HCT116 (cell line): Measurements from ENCODE around the gene GFPT2. TPM values are rescaled to one million over a fixed set of nuclear protein-coding genes. Genes with fewer than 3 reads are reported as not detected.

Source experiments
- ATAC-seq: fragments of 200-7000 bp; cut with Tn5 transposase; 2 replicates; pipeline ENCODE4 v1.9.1; 2020; ENCODE audit warnings: mild to moderate bottlenecking, moderate library complexity
- BruUV-seq: library from RNA; stranded (reverse); fragments of 400-500 nt; replicated peaks from 2 replicates; lab custom pipeline; 2021; lab: Mats Ljungman, UMichigan
- CTCF ChIA-PET: fragments of 300-600 bp; sonication (Branson Sonifier 250); formaldehyde crosslinking; loops from one replicate; lab custom pipeline; 2021; ENCODE audit warnings: antibody characterized with exemption; lab: Charles Lee
- POLR2A ChIA-PET: fragments of 300-600, 350-600 bp; sonication (Branson Sonifier 250); formaldehyde crosslinking; loops from one replicate; lab custom pipeline; 2021; ENCODE audit warnings: antibody characterized with exemption; lab: Charles Lee
- RAD21 ChIA-PET, 2 experiments: fragments of 300-600 bp; sonication (Branson Sonifier 250); formaldehyde crosslinking; loops; one replicate each; lab custom pipeline; 2023; ENCODE audit warnings: low total read pairs in 2 of 2; ENCODE audit not compliant: uncharacterized antibody in 2 of 2, unreplicated experiment in 2 of 2, low non-redundant PET in 1 of 2; lab: Charles Lee
- DNase-seq: peaks from one replicate; pipeline ENCODE4 v3.0.0-alpha.2; 2010; ENCODE audit warnings: low read depth, low spot score
- H2AFZ ChIP-seq: fragments of 200-600 bp; shearing (Covaris generic), sonication (generic); 2 replicates; pipeline ENCODE4 v1.6.1; 2017; ENCODE audit warnings: low read depth, mixed run types, mixed read lengths, antibody characterized with exemption, low read length; ENCODE audit not compliant: poor library complexity, severe bottlenecking
- H3K27ac ChIP-seq: 2 replicates; pipeline ENCODE4 v1.5.1; 2012; ENCODE audit warnings: low read depth, low read length
- H3K27me3 ChIP-seq: fragments of 200-600 bp; sonication (generic); 2 replicates; pipeline ENCODE4 v1.6.1; 2016; ENCODE audit warnings: mixed run types, low read length, mixed read lengths; ENCODE audit not compliant: insufficient read depth
- H3K36me3 ChIP-seq, 2 experiments: fragments of 200-500 bp in 1 of 2; fragments of 200-600 bp in 1 of 2; sonication (Bioruptor generic) in 1 of 2; sonication (generic) in 1 of 2; 2 replicates each; pipeline versions ENCODE4 v1.5.1 to v1.6.1; 2014 to 2016; ENCODE audit warnings: low read length in 2 of 2, inconsistent platforms in 1 of 2, mixed read lengths in 1 of 2, mixed run types in 1 of 2; ENCODE audit not compliant: insufficient read depth in 2 of 2, control insufficient read depth in 1 of 2
- H3K4me1 ChIP-seq, 2 experiments: fragments of 200-600 bp in 1 of 2; sonication (generic) in 1 of 2; 2 replicates each; pipeline versions ENCODE4 v1.5.1 to v1.6.1; 2012 to 2017; ENCODE audit warnings: low read length in 2 of 2, inconsistent platforms in 1 of 2, mild to moderate bottlenecking in 1 of 2, mixed read lengths in 1 of 2, mixed run types in 1 of 2, moderate library complexity in 1 of 2; ENCODE audit not compliant: insufficient read depth in 2 of 2, control insufficient read depth in 1 of 2
- H3K4me2 ChIP-seq: fragments of 200-600 bp; sonication (generic); 2 replicates; pipeline ENCODE4 v1.6.1; 2017; ENCODE audit warnings: mixed run types, low read length, mixed read lengths
- H3K4me3 ChIP-seq, 2 experiments: fragments of 200-600 bp in 1 of 2; sonication (generic) in 1 of 2; replicated peaks in 1 of 2; 2 replicates each; pipeline ENCODE4 v1.5.1; 2011 to 2016; ENCODE audit warnings: low read length in 2 of 2, control low read depth in 1 of 2, low read depth in 1 of 2, mild to moderate bottlenecking in 1 of 2, mixed read lengths in 1 of 2, mixed run types in 1 of 2
- H3K79me2 ChIP-seq: fragments of 200-600 bp; sonication (generic); 2 replicates; pipeline ENCODE4 v1.6.1; 2017; ENCODE audit warnings: mild to moderate bottlenecking, mixed run types, low read length, moderate library complexity, mixed read lengths; ENCODE audit not compliant: insufficient read depth
- H3K9ac ChIP-seq: fragments of 200-600 bp; sonication (generic); 2 replicates; pipeline ENCODE4 v1.6.1; 2016; ENCODE audit warnings: low read length, mixed read lengths
- H3K9me2 ChIP-seq: fragments of 200-600 bp; sonication (generic), shearing (Covaris generic); 2 replicates; pipeline ENCODE4 v1.6.1; 2017; ENCODE audit warnings: mixed run types, mild to moderate bottlenecking, moderate library complexity; ENCODE audit not compliant: insufficient read depth
- H3K9me3 ChIP-seq, 2 experiments: fragments of 200-500 bp in 1 of 2; fragments of 200-600 bp in 1 of 2; sonication (Bioruptor generic) in 1 of 2; sonication (generic) in 1 of 2; 2 replicates each; pipeline ENCODE4 v1.6.1; 2014 to 2017; ENCODE audit warnings: low read length in 2 of 2, mixed read lengths in 2 of 2, inconsistent platforms in 1 of 2, low read depth in 1 of 2, mild to moderate bottlenecking in 1 of 2, mixed run types in 1 of 2, moderate library complexity in 1 of 2; ENCODE audit not compliant: control insufficient read depth in 1 of 2, insufficient read depth in 1 of 2
- H4K20me1 ChIP-seq: fragments of 200-600 bp; sonication (generic), shearing (Covaris generic); 2 replicates; pipeline ENCODE4 v1.6.1; 2017; ENCODE audit warnings: mixed run types, mild to moderate bottlenecking, moderate library complexity; ENCODE audit not compliant: insufficient read depth
- CBX3 ChIP-seq: IDR thresholded peaks from 2 replicates; pipeline ENCODE4 v1.6.1; 2012; ENCODE audit warnings: low read depth
- CEBPB ChIP-seq: IDR thresholded peaks from 2 replicates; pipeline ENCODE4 v1.6.1; 2012; ENCODE audit warnings: low read depth
- EGR1 ChIP-seq: IDR thresholded peaks from 2 replicates; pipeline ENCODE4 v1.6.1; 2012; ENCODE audit warnings: low read depth
- EZH2 ChIP-seq: fragments of 200-600 bp; sonication (generic); IDR thresholded peaks from 2 replicates; pipeline ENCODE4 v1.6.1; 2017; ENCODE audit warnings: antibody characterized with exemption, mixed run types
- EZH2phosphoT487 ChIP-seq: fragments of 200-600 bp; IDR thresholded peaks from 2 replicates; pipeline ENCODE4 v1.6.1; 2018; ENCODE audit warnings: antibody characterized with exemption, borderline replicate concordance
- FOSL1 ChIP-seq: IDR thresholded peaks from 2 replicates; pipeline ENCODE4 v1.6.1; 2012; ENCODE audit warnings: low read depth
- POLR2A ChIP-seq: IDR thresholded peaks from 2 replicates; pipeline ENCODE4 v1.7.0; 2011; ENCODE audit warnings: borderline replicate concordance; ENCODE audit not compliant: insufficient read depth, insufficient read length; ENCODE audit errors: extremely low read depth
- RAD21 ChIP-seq: IDR thresholded peaks from 2 replicates; pipeline ENCODE4 v1.6.1; 2012; ENCODE audit warnings: low read depth, mild to moderate bottlenecking
- SIN3A ChIP-seq: IDR thresholded peaks from 2 replicates; pipeline ENCODE4 v1.6.1; 2012; ENCODE audit warnings: low read depth
- SP1 ChIP-seq: IDR thresholded peaks from 2 replicates; pipeline ENCODE4 v1.6.1; 2012; ENCODE audit warnings: low read depth
- SRF ChIP-seq: IDR thresholded peaks from 2 replicates; pipeline ENCODE4 v1.6.1; 2012; ENCODE audit warnings: low read depth
- TCF7L2 ChIP-seq: IDR thresholded peaks from 2 replicates; pipeline ENCODE4 v1.7.0; 2011; ENCODE audit warnings: borderline replicate concordance, inconsistent platforms; ENCODE audit not compliant: insufficient read depth, insufficient read length; ENCODE audit errors: extremely low read depth
- YY1 ChIP-seq: IDR thresholded peaks from 2 replicates; pipeline ENCODE4 v1.6.1; 2011; ENCODE audit warnings: low read length, low read depth, moderate library complexity, mild to moderate bottlenecking; ENCODE audit not compliant: insufficient replicate concordance; ENCODE audit errors: extremely low read depth
- ZFX ChIP-seq: fragments of 450-650 bp; IDR thresholded peaks from 2 replicates; pipeline ENCODE4 v1.6.1; 2017
- intact Hi-C: fragments of 100-400 bp; cut with micrococcal nuclease; formaldehyde crosslinking; loops from 2 replicates; pipeline ENCODE4 v1.10.0; 2022
- total RNA-seq: library from RNA; stranded (reverse); gene quantifications from one replicate; pipeline ENCODE4 v1.2.1, GENCODE V29; 2021; ENCODE audit not compliant: unreplicated experiment
- TF ChIP-seq, protein P1 (sequence below): IDR thresholded peaks from 2 replicates; pipeline ENCODE4 v1.6.1; 2012
- TF ChIP-seq, protein P2 (sequence below): IDR thresholded peaks from 2 replicates; pipeline ENCODE4 v1.6.1; 2012; ENCODE audit warnings: low read depth

GFPT2 gene
- total RNA-seq, 1 experiment from 2014 or later = 16.1 TPM

DNA sequence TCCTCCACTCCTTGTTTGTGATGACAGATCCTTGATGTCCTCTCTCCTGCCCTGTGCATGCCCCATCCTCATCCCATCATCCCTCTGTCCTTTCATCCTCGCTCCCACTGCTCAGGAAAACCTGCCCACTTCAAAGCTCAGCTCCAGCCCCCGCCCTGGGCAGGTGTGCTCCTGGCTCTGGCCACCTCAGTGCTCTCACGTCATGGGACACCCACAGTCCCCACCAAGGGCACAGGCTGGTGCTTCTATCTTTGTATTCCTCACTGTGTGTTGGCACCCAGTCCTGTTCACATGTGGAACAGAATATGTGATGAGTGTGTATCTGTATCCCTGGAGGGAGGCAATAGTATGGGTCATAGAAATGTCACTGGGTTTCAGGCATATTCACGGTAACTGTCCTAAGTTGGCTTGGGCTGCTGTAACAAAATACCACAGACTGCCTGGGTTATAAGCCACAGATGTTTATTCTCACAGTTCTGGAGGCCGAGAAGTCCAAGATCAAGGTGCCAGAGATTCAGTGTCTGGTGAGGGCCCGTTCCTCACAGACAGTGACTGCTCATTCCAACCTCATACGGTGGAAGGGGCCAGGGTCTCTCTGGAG lies 13.5 kb downstream of the GFPT2 start:
- no peak for DNase-seq
- H3K27me3 ChIP-seq = no peaks in the 10 kb centered on the region
- no peak for ATAC-seq
- H3K79me2 ChIP-seq = no peaks in the 10 kb centered on the region
- CTCF ChIA-PET = interaction anchor here (0.6 to 1.0 kb wide), 2 partner anchors 11 to 249 kb away, joined by 3 to 4 read pairs; no protein-coding TSS in a partner anchor
- H3K9me2 ChIP-seq = no peaks in the 10 kb centered on the region
- H3K4me2 ChIP-seq = no peak overlapping the region
- H3K9me3 ChIP-seq = no peaks in the 10 kb centered on the region
- H3K27ac ChIP-seq = no peak overlapping the region
- no TSS peak for BruUV-seq
- no peak overlapping the region for H2AFZ ChIP-seq
- no peaks in the 10 kb centered on the region for H4K20me1 ChIP-seq
- H3K4me3 ChIP-seq = no peak overlapping the region
- TF ChIP-seq EGR1 = no peak
- intact Hi-C loops = no loop called here
- RAD21 ChIA-PET = no interaction called here
- peaks cover under 1 to 13% of the 10 kb centered on the region in 2 experiments; a peak in 2 of 4 replicates for H3K4me1 ChIP-seq
- H3K36me3 ChIP-seq = peaks cover 0 to 2% of the 10 kb centered on the region in 2 experiments; a peak in 2 of 4 replicates
- POLR2A ChIA-PET = no interaction called here
- H3K9ac ChIP-seq = no peak overlapping the region

DNA sequence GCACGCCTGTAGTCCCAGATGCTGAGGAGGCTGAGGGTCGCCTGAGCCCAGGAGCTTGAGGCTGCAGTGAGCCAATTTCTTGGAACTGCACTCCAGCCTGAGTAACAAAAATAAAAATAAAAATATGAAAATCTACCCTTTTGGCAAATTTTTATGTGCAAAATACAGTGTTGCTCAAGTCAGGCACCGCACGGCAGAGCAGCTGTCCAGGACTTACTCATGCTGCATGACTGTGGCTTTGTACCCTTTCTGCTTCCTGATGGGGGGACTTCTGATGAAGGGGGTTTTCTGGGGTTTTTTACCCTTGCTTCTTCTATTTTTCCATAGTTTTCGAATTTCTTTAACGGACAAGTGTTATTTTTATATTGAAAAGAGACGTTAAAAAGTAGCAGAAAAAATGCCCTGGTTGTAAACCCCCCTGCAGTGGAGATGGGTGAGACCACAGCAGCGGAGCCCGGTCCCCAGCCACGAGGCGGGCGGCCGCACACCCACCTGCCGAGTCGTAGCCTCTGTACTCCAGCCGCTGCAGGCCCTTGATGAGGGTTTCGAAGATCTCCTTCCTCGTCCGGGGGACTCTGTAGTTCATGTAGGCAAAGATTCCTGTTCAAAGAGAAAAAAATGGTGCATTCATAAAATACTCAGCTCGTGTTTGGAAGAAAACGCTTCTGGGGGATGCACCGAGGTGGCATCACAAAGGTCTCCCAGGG lies 15.0 kb downstream of the GFPT2 start:
- Histone ChIP-seq H4K20me1 (no peaks in the 10 kb centered on the region), H3K36me3 (peaks cover 0 to 2% of the 10 kb centered on the region in 2 experiments; a peak in 2 of 4 replicates), H3K27me3 (no peaks in the 10 kb centered on the region), H3K9me3 (no peaks in the 10 kb centered on the region), H3K9ac (no peak overlapping the region), H3K4me3 (no peak overlapping the region), H3K4me1 (peaks cover 15 to 22% of the 10 kb centered on the region in 2 experiments), H3K79me2 (no peaks in the 10 kb centered on the region), H2AFZ (no peak overlapping the region), H3K4me2 (no peak overlapping the region), H3K27ac (no peak overlapping the region), H3K9me2 (no peaks in the 10 kb centered on the region)
- ChIA-PET POLR2A (no interaction called here), CTCF (interaction anchor here (0.9 to 1.3 kb wide), 2 partner anchors 9 to 10 kb away, joined by 4 to 7 read pairs; no protein-coding TSS in a partner anchor), RAD21 (interaction anchor here in 1 of 2 experiments (0.5 kb wide), 1 partner anchor 45 kb away, joined by 3 read pairs; no protein-coding TSS in a partner anchor)
- intact Hi-C loops = no loop called here
- ATAC-seq = no peak
- no peak for DNase-seq
- BruUV-seq = no TSS peak
- TF ChIP-seq CBX3 (no peak), EZH2 (no peak), SP1 (no peak), ZFX (no peak), EZH2phosphoT487 (no peak), FOSL1 (no peak), YY1 (no peak), SRF (no peak), TCF7L2 (no peak), CEBPB (no peak), SIN3A (no peak), POLR2A (no peak), RAD21 (no peak), EGR1 (no peak)
- TF ChIP-seq, protein P1, sequence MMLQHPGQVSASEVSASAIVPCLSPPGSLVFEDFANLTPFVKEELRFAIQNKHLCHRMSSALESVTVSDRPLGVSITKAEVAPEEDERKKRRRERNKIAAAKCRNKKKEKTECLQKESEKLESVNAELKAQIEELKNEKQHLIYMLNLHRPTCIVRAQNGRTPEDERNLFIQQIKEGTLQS = no peak
- TF ChIP-seq, protein P2, sequence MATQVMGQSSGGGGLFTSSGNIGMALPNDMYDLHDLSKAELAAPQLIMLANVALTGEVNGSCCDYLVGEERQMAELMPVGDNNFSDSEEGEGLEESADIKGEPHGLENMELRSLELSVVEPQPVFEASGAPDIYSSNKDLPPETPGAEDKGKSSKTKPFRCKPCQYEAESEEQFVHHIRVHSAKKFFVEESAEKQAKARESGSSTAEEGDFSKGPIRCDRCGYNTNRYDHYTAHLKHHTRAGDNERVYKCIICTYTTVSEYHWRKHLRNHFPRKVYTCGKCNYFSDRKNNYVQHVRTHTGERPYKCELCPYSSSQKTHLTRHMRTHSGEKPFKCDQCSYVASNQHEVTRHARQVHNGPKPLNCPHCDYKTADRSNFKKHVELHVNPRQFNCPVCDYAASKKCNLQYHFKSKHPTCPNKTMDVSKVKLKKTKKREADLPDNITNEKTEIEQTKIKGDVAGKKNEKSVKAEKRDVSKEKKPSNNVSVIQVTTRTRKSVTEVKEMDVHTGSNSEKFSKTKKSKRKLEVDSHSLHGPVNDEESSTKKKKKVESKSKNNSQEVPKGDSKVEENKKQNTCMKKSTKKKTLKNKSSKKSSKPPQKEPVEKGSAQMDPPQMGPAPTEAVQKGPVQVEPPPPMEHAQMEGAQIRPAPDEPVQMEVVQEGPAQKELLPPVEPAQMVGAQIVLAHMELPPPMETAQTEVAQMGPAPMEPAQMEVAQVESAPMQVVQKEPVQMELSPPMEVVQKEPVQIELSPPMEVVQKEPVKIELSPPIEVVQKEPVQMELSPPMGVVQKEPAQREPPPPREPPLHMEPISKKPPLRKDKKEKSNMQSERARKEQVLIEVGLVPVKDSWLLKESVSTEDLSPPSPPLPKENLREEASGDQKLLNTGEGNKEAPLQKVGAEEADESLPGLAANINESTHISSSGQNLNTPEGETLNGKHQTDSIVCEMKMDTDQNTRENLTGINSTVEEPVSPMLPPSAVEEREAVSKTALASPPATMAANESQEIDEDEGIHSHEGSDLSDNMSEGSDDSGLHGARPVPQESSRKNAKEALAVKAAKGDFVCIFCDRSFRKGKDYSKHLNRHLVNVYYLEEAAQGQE = no peak
